ENCODE data around the gene CBY1.
A peak's percentile ranks its signal among the peaks of the same experiment; 100 is the strongest.

CBY1 gene

DNA sequence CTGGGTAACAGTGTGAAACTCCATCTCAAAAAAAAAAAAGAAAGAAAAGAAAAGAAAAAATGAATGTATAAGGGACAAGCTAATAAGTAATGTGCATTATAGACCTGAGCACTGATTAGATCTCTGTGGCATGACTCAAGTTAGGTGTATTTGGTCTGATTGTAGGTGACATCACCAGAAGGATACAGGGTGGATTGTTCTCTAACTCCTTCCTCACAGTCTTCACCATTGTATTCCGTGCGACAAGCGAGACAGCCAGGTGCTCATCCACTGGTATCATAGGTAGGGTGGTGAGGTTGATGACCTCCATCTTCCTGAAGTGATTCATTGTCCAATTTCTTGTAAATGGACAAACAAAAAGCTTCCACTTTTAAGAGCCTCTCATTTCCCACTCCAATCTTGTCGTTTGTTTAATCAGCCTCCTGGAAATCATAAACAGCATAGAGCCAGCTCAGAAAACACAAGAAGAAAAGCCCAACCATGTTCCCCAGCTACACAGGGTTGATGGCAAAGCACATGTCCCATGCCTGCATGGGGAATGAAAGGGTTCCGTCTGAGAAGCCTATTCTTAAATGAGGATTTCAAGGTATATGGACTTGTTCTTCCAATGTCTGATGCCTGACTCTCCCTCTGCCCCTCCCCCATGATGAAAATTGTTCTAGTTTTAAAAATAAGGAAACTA, 6.5 kb upstream of the CBY1 start:
- DNase-seq (ENCODE audit: low spot score), result no peak

DNA sequence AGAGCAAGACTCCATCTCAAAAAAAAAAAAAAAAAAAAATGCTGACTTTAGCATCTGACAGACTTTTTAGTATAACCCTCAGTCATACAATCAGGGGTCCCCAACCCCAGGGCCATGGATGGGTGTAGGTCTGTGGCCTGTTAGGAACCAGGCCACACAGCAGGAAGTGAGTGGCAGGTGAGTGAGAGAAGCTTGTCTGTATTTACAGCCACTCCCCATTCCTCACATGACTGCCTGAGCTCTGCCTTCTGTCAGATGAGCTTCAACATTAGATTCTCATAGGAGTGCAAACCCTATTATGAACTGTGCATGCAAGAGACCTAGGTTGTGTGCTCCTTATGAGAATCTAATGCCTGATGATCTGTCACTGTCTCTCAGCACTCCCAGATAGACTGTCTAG, 3.6 kb upstream of the CBY1 start:
- DNase-seq (ENCODE audit: low spot score), result no peak

DNA sequence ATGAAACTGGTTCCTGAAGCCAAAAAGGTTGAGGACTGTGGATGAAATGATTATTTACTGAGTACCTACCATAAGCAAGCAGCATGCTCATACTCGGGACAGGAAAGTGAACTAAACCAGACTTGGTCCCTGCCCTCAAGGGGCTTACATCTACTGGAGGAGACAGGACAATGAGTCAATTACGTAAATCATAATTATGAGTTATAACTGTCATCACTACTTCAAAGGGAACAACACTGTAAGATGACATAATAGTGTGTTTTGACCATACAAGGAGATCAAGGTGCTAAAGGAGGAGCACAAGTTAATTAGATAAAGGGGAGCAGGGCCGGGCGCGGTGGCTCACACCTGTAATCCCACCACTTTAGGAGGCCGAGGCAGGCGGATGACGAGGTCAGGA, 2.7 kb upstream of the CBY1 start:
- DNase-seq (ENCODE audit: low spot score), result no peak

DNA sequence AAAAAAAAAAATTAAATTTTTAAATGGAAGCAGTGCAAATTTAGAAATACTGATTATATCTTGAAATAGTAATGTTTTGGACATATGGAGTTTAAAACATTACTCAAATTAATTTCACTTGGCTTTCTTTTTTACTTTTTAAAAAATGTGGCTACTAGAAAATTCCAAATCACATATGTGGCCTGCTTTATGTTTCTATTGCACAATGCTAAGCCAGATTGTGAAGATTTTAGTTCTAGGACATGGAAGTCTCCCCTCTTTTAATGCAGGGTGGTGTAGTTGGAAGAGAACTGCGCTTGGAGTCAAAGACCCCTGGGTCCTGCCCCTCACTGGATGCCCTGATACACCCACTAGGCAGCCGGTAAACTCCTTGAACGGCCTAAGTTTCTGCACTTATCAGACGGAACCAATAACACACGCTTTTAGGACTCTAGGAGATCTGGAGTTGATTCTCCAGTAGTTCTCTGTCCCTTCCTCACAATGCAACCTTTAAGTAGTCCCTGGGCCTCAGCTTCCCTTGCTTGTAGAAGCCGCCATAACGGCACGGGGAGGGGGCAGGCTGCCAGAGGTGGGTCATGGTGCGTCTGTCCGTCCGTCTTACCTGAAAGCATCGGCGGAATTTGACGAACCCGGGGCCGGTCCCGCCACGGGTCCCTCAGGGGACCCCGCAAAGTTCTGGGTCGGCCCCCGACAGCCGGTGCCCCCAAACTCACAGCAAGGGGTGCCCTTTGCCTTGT, 751 bp upstream of the CBY1 start:
- no peak for DNase-seq (ENCODE audit: low spot score)

DNA sequence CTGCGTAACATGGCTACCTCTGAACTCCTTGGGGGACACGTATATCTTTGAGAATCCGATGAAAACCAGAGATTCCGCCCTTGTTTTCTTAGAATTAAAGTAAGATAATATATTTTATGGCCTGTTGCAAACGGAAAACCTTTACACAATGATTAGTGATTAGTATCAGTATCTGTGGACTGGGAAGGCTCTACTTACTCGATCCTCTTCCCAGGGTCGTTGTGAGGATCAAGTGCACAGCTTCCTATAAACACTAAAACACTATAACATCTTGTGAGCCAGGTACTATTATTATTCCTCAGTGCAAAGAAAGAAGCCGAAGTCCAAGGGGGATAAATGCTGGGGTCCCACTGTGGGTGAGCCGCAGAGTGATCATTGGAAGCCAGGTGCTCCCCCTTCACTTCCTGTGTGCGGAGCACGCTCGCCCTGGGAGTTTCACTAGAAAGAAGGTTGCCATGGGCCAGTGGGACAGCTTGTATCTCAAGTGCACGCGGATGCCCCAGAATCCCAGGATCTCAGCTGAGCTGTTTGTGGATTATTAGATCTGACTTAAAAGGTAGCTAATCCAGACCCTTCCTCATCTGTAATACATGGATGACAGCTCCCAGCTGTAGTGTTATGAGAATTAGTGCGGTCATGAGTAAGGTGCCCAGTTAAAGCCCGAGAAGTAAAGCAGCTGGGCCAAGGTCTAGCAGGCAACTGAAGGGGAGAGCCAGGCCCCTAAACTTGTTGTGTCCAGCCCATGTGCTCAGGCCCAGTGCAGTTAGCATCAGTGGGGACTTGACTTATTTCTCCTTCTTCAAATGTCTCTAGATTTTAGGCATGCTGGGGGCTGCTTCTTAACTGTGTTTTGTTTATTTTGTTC, 839 bp downstream of the CBY1 start:
- no peak for DNase-seq (ENCODE audit: low spot score)

DNA sequence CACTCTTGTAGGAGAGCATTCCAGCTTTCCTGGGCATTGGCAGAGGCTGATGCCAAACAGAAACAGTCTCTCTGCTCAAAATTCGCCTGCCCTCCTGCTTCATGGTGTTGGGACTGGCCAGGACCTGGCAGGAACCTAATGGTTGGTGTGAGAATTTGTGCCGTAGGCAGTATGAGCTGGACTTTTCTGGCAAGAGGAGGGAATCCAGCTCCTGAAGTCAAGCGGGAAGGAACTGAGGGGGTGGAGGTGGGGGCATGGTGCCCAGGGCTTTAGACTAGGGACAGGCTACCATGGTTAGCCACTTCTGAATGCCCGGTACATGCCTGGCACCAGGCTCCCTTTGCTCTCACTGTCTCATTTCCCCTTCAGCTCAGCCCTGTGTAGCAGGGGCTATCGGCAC, 18.4 kb downstream of the CBY1 start:
- DNase-seq (ENCODE audit: low spot score), result no peak

DNA sequence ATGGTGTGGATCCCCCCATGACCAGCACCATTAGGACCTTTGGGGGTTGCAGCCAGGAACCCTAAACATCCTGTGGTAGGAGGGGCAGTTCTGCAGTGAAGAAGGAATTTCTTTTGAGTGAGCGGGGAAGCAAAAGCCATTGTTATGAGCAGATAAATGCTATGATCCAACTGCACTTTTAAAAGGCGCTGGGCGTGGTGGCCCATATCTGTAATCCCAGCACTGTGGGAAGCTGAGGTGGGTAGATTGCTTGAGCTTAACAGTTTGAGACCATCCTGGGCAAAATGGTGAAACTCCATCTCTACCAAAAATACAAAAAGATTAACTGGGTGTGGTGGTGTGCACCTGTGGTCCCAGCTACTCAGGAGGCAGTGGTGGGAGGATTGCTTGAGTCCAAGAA, 19.4 kb downstream of the CBY1 start:
- no peak for DNase-seq (ENCODE audit: low spot score)

DNA sequence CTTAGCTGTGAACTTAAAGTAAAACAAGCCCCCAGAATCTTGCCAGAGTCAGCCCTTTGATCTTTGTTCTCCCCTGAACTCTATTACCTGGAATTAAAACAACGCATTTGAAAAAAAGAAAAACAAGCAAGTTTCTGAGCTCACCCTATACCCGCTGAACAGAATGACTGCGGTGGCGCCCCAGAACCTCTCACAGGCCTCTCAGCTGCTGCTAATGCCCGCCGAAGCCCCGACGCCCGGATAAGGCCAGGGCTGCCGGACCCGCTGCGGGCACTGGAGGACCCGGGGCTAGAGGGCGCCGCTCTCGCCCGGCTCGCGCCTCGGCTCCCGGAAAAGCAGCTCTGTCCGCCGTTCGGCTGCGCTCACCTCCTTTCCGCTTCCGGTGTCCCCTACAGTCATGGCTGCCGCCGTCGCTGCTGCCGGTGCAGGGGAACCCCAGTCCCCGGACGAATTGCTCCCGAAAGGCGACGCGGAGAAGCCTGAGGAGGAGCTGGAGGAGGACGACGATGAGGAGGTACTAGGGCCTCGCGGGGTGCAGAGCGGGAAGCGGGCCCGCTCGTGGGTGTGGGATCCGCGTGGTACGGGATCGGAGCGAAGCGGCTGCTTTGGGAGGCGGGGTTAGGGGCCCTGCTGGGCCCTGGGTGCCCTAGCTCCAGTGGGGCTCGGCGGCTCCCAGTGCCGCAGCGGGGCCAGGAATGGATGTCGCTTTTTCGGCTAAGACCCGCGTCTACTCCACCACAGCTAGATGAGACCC, 25.3 kb downstream of the CBY1 start, which contains the start of gene TOMM22:
TOMM22 (plus strand) TSS at position 376 of the 754 bp plus-strand sequence; CDS start at position 398, 22 bp downstream.
- peak; percentile 73 for DNase-seq (ENCODE audit: low spot score)

DNA sequence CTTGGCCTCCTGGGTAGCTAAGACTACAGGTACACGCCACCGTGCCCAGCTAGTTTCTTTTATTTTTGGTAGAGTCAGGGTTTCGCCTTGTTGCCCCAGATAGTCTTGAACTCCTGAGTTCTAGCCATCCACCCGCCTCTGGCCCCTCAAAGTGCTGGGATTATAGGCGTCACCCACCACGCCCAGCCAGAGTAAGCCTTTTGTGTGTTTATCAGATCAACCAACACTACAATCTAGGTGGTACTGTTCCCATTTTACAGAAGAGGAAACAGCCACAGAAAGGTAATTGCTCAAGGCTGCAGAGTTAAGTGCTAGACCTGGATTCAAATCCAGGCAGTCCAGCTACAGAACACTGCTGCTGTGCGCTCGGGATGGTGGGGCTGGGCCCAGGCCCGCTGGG, 28.5 kb downstream of the CBY1 start:
- no peak for DNase-seq (ENCODE audit: low spot score)

DNA sequence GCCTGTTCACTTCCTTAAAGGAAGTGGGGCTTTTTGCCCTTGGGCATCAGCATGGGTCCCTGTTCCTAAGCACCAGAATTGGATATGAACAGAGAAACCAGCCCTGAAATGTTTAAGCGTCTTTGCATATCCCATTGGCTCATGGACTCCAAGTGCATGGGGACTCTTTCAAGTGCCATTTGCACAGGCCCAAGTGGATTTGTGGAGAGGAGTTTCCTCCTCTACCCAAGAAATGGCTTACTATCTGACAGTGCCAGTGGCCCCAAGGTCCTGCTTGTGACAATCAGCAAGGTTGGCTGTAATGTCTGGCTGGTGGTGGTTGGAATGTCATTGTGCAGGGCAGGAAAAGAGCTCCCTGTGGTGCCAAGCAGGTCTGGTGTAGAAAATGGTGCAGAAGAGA, 29.3 kb downstream of the CBY1 start:
- DNase-seq (ENCODE audit: low spot score), result no peak

DNA sequence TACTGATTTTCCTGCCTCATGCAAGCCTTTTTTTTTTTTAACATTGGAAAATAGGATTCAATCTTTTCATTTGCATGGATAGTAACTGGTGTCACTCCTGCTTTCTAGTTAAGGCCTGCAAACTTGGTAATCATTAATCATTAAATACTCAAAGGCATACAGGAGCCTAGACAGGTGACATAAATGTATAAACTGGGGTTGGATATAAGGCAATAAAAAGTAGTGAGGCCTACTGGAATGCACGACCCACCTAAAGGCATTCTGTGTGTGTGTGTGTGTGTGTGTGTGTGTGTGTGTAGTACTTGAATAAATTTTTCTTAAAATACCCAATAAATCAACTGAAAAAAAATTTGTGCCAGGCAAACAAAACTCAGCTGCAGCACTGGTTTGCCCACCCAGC, 33.2 kb downstream of the CBY1 start:
- no peak for DNase-seq (ENCODE audit: low spot score)

DNA sequence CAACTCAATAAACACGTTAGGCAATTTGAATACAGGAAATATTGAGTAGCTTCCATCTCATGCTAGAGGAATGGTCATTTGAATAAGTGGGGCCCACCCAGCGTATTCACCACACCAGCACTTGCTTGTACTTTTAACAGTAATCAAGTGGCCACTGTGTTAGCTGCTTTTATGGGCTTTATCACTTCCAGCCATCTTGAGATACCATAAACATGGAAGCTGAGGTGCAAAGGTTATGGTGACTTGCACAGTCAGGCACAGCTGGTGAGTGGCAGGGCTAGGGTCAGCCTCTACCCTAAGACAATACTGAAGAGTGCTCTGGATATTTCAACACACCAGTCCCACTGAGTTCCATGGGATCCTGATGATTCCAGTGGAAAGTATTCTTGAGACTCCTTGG, 37.6 kb downstream of the CBY1 start:
- no peak for DNase-seq (ENCODE audit: low spot score)

DNA sequence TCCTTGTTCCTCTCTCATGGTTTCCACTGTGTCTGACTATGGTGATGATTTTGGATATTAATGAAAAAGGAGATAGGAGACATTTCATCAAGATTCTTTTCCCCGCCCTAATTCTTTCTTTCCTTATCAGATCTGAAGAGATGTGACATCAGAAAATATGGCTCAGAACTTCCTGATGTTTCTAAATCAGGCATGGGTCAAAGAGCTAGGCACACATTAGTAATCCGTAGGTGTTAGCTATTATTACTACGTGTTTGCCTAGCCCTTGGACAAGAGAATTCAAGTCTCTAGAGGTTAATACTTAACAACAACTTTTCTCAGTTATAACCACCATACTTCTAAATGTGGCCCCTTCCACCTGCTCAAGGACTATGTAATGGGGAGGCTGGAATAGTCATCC, 38.5 kb downstream of the CBY1 start:
- DNase-seq (ENCODE audit: low spot score), result no peak

DNA sequence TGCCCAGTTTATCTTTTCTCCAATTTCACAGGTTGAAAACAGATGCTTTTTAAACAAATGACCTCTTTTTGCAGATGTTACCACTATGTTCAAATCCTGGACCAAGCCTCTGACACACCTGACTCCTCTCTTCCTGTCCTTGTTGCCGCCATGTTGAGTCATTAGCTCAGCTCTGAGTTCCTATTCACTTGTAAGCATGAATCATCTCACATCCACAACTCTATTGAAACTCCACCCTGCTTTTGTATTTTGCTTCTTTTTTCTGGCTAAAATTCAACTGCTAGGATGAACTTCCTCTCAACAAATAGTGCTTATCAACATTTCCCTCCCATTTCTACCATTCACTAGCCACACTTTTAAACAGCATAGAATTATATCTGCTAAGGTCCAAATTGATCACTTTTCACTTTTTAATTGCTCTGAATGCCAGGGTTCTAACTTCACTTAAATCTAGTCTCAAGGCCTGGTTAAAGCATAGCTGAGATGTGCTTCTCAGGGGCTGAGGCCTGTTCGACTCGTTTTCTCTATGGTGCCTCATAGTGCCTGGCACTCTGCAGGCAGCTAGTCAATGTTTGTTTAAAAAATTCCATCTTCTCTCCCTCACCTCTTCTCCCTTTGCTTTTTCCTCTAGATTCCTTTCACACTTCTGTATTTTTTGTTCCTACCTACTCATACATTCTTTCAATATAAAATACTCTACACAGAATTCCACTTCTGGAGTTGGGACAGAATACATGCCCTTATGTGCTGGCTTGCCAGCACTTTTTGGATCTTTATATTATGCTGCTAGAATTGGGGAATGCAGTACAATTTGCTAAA, 40.4 kb downstream of the CBY1 start:
- DNase-seq (ENCODE audit: low spot score), result peak; percentile 88

DNA sequence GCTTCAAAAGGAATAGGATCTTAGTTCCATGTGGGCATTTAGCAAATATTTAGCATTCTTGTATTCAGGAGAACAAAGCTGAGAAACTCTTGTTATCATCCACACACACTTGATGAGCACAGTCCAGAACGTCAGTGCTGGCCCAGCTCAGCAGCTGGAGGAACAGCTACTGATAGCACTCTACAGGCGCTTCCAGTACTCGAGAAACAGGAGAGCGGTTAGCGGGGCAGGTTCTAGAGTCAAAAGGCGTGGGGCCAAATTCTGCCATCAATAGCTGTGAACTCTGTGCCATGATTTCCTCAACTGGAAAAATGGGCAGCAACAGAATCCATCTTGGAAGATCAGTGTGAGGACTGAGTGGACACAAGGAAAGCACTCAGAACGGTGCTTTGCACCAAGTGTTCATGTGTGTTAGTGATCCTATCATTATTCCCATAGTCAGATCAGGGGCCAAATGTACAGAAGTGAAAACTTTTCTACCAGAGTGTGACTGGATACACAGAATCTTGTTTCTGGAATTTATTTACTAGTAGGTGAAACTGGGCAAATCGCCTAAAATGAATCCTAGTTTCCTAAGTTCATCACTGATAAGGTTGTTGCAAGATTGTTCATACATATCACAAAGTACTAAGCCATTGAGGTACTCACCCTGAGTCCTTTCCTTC, 41.1 kb downstream of the CBY1 start:
- DNase-seq (ENCODE audit: low spot score), result no peak

DNA sequence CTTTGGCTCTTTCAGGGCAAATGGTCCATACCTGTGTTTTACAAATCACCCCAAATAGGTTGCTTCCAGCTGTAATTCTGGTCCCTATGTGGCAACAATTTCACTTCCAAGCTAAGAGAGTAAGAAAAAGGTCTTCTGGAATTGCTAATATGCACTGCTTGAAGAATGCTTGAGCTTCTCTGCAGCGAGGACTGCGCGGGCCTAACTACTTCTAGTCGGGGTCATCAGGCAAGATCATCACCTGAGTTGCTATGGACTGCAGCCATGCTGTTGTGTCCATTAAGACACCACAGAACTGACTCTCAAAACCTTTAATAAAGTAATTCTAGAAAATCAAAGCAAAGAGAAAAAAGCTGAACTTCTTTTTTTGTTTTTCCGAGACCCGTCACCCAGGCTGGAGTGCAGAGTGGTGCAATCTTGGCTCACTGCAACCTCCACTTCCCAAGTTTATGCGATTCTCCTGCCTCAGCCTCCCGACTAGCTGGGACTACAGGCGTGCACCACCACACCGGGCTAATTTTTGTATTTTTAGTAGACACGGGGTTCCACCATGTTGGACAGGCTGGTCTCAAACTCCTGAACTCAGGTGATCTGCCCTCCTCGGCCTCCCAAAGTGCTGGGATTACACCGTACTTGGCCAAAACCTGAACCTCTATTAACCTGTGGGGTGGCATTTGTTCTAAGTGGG, 42.1 kb downstream of the CBY1 start:
- no peak for DNase-seq (ENCODE audit: low spot score)

DNA sequence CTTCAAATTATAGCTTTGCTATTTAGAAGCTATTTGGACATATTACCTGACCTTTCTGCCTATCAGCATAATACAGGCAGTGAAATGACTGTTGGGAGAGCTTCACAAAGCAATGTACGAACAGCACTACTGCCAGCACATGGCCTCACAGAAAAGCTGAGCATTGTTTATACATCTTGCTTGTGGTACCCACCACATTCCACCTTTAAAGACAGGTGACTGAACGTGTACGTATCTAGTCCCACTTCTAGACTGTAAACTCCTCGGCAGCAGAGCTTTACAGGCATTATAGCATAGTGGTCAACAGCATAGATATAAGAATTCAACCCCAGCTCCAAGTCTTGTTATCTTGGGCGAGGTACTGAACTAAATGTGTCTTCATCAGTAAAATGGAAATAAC, 42.7 kb downstream of the CBY1 start:
- no peak for DNase-seq (ENCODE audit: low spot score)

DNA sequence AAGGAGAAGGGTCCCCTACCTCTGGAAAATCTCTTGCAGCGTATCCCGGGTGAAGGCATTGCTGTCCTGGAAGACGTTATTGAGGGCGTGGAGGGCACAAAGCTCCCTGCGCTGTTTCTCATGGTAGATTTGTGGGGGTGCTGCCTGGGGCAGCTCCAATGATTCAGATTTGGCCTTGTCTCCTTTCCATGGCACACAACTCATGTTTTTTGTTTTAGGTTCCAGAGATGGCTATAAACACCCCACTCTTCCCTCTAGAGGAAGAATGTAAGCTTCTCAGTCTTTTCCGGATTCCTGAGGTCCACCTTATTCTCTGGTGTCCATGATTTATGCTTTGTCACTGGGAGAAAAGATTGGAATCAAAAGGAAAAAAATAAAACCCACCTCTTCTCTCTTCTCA, 43.3 kb downstream of the CBY1 start:
- no peak for DNase-seq (ENCODE audit: low spot score)

DNA sequence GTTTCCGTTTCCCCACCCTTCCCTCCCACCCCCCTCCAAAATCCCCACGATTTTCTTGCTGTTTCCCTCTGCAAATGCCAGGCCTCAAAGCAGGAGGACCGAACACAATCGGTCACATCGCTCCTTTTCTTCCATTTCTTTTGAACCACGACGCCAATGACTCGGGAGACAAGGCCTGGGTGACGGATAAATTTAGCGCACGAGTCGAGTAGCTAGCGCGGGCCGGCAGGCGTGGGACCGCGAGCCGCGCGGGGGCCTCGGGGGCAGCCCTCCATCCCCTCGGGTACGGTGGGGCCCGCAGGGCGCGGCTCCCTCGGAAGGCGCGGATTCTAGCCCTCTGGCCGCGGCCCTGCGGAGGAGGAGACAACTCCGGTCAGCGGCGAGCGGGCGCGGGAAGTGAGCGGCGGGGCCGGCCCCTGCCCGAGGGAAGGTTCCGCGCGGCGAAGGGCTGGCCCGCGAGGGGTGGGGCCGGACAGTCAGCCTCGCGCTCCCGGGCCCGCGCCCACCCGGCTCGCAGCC, 43.9 kb downstream of the CBY1 start:
- no peak for DNase-seq (ENCODE audit: low spot score)
